Measurements from ENCODE around the gene LDHD.

LDHD gene

DNA sequence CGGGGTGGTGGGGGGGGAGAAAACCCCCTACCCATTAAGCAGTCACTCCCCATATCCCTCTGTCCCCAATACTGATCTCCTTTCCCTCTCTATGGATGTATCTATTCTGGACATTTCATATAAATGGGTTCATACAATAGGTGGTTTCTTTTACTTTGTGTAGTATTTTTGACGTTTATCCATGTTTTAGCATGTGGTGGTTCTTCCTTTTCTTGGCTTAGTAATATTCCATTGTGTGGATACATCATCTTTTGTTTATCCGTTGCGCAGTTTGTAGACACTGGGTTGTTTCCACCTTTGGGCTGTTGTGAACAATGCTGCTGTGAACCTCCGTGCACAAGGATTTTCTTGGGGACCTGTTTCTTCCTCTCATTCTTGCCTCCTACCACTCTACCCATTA lies 12.6 kb downstream of the LDHD start:
- TF ChIP-seq, protein P1, sequence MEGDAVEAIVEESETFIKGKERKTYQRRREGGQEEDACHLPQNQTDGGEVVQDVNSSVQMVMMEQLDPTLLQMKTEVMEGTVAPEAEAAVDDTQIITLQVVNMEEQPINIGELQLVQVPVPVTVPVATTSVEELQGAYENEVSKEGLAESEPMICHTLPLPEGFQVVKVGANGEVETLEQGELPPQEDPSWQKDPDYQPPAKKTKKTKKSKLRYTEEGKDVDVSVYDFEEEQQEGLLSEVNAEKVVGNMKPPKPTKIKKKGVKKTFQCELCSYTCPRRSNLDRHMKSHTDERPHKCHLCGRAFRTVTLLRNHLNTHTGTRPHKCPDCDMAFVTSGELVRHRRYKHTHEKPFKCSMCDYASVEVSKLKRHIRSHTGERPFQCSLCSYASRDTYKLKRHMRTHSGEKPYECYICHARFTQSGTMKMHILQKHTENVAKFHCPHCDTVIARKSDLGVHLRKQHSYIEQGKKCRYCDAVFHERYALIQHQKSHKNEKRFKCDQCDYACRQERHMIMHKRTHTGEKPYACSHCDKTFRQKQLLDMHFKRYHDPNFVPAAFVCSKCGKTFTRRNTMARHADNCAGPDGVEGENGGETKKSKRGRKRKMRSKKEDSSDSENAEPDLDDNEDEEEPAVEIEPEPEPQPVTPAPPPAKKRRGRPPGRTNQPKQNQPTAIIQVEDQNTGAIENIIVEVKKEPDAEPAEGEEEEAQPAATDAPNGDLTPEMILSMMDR (IDR thresholded peaks at IDR 0.05): no peak
- TF ChIP-seq ZFX (IDR thresholded peaks at IDR 0.05; ENCODE audit: borderline replicate concordance): no peak
- H3K27ac ChIP-seq: no peak overlapping the region

DNA sequence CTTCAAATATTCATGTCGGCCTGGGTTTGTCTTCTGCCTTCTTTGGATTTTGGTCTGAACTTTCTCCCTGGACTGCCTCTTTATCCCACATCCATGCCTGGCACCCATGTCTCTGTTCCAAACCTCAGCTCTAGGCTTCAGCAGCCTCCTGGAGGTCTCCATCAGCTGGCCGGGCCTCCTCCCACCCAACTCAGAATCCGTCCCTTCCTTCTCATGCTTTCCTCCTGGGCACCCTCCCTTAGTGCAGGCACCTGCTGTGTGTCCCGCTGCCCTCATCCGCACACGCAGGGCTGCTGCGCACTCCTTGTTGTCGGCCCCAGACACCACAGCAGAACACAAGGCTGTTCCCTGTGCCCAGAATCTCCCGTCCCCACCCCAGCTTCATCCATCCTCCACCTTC lies 14.0 kb downstream of the LDHD start:
- TF ChIP-seq, protein P1 (IDR thresholded peaks at IDR 0.05): no peak
- no peak for TF ChIP-seq ZFX (IDR thresholded peaks at IDR 0.05; ENCODE audit: borderline replicate concordance)
- H3K27ac ChIP-seq: no peak overlapping the region

- TF ChIP-seq, protein P1 (IDR thresholded peaks at IDR 0.05): no peak
- no peak for TF ChIP-seq ZFX (IDR thresholded peaks at IDR 0.05; ENCODE audit: borderline replicate concordance)
- no peak overlapping the region for H3K27ac ChIP-seq
These were observed 14.9 kb downstream of the LDHD start for GRCh38 chr16:75101635-75102034.

DNA sequence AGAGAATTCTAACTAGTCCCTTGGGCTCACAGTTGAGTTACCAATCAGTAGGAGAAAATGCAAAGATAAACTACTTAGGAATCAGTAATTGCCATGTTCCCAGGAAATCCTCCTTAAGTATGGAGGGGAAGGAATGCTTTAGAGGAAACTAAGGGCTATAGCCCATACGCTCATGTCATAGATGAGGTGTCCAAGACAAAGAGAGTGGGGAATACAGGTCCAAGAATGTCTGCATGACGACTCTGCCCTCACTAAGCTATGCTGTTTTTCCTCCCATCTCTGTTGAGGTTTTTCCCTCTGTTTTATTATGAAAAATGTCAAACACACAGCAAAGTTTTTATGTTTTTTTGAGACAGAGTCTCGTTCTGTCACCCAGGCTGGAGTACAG lies 16.0 kb downstream of the LDHD start:
- no peak overlapping the region for H3K27ac ChIP-seq
- TF ChIP-seq, protein P1 (IDR thresholded peaks at IDR 0.05): no peak
- TF ChIP-seq ZFX (IDR thresholded peaks at IDR 0.05; ENCODE audit: borderline replicate concordance): no peak

- TF ChIP-seq, protein P1 (IDR thresholded peaks at IDR 0.05): no peak
- no peak for TF ChIP-seq ZFX (IDR thresholded peaks at IDR 0.05; ENCODE audit: borderline replicate concordance)
- no peak overlapping the region for H3K27ac ChIP-seq
These were observed 16.6 kb downstream of the LDHD start for GRCh38 chr16:75099738-75100602.

GRCh38 chr16:75099075-75099667 lies 17.4 kb downstream of the LDHD start:
- H3K27ac ChIP-seq: no peak overlapping the region

More at GRCh38 chr16:75099075-75099667, 17.4 kb downstream of the LDHD start:
- TF ChIP-seq, protein P1 (IDR thresholded peaks at IDR 0.05): no peak
- no peak for TF ChIP-seq ZFX (IDR thresholded peaks at IDR 0.05; ENCODE audit: borderline replicate concordance)

Measured in 22Rv1 (cell line).